SW 1271 (cell line): Measurements from ENCODE around the gene SLBP.
A peak's percentile ranks its signal among the peaks of the same experiment; 100 is the strongest.

Experiments
- DNase-seq, 2 experiments: peaks; one replicate each; lab custom pipeline; 2025; lab: John Stamatoyannopoulos, UW

SLBP gene

DNA sequence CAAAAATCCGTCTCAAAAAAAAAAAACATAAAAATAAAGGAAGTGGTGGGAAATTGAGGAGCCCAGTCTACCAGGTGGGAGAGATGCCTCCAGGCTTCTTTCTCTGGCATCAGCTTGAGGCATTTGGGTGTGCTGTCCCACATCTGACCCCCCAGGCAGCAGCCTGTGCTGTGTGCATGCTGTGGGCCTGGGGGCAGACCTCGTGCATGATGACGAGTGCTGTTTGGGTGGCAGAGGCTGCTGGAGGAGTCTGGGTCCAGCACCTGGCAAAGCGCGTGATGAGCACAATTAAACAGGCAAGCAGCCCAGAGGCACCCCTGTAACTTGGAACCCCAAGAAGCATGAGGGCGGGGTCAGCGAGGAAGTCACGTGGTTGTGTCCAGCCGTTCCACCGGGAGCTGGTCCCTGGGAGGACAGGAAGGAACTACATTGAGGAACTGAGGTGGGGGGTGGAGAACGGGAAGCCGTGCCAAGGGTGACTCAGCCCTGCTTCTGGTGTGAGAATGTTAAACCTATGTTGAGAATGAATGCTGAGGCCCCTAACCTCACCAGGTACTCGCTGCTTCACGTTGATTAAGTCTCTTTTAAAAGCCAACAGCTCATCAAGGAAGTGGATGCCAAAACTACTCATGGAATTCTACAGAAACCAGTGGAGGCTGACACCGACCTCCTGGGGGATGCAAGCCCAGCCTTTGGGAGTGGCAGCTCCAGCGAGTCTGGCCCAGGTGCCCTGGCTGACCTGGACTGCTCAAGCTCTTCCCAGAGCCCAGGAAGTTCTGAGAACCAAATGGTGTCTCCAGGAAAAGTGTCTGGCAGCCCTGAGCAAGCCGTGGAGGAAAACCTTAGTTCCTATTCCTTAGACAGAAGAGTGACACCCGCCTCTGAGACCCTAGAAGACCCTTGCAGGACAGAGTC, 15.3 kb upstream of the SLBP start:
- DNase-seq = peak; percentile 53 to 74

DNA sequence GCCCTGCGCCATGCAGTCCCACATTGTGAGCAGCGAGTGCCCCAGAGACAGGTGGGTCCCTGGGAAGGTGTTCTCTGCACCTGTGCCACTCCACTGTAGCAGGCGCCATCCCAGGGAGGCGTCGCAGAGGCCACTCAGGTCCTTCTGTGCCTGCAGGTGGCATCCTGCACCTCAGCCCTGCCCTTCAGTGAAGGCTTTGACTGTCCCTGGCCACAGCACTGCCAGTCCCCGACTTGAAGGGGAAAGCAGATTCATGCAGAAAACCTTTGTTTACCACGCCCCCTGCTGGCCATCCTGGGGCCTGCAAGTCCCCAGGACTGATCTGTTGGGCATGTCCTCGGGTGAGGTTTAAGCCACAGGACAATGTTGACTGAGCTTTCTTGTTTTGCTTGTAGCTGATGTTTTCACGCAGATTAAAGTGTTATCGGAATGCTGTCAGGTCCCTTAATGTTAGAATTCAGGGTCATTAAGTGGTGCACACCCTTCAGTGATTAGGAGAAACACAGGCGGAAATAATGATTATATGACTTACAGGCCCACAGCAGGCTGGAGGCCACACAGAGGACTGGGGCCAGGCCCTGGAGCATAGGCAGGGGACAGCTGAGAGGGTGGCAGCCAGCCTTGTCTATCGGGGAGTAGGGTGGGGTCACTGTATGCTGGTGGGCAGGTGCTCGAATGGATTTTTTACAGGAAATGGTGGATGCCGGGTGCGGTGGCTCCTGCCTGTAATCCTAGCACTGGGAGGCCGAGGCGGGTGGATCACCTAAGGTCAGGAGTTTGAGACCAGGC, 14.2 kb upstream of the SLBP start:
- DNase-seq = peak; percentile 62 to 67

DNA sequence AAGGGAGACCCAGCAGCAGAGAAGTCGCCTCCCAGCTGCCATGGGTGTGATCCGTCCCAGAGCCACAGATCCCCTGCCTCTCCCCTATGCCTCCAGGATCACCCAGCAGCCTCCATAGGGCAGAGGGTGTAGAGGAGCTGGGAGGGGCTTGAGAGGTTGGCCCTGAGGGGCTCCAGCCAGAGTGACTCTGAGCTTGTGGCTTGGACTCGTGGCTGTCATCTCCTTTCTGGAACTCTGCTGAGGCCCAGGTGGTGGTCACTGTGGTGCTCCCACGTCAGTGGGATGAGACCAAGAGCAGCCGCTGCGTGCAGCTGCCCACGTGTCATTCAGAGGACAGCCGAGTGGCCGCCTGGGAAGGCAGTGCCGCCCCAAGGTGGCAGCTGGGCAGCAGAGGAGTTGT, 13.4 kb upstream of the SLBP start:
- DNase-seq = no peak

DNA sequence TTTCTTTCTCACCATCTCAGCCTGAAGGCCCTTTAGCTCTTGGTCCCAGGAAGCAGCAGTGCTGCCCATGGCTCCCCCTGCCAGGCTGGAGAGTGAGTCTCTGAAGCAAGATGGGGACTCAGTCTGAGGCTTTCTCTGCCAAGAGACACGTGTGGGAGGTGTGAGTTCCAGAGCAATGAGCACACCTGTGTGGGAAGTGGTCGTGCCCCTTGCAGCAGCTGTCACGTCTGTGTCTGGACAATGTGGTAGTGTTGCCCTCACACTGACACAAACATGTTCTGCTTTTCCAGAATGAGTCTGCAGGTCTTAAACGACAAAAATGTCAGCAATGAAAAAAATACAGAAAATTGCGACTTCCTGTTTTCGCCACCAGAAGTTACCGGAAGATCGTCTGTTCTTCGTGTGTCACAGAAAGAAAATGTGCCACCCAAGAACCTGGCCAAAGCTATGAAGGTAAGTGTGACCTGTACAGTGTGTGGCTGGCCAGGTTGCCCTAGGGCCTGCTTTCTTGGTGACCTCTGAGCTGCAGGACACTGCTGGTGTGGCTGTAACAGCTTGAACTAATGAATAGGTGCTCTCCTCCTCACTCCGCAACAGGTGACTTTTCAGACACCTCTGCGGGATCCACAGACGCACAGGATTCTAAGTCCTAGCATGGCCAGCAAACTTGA, 11.1 kb upstream of the SLBP start:
- no peak for DNase-seq

DNA sequence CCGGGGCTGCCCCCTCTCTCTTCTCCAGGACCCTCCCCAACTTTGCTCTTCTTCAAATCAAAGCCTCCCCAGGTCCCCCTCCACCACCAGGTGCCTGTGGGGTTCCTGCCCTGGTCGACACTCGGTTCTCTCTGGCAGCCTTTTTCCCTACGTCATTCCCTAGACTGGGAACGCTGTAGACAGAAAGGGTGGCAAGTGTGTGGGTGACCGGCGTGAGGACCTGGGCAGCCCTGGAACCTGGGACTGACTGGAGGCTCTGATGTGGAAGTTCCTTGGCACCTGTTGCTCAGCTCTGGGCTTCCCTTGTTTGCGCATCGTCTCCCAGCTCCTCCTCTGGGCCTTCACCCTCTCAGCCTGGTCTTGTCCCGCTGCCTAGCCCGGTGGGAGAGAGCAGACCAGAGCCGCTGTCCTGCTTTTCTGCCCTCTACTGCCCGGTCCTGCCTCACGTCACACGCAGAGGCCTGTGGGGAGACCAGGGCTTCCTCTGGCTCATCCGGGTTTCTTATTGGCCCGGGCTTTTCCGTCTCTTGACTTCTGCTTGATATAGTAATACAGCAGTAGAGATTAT, 10.5 kb upstream of the SLBP start:
- peak in 1 of 2 experiments; percentile 28 for DNase-seq

DNA sequence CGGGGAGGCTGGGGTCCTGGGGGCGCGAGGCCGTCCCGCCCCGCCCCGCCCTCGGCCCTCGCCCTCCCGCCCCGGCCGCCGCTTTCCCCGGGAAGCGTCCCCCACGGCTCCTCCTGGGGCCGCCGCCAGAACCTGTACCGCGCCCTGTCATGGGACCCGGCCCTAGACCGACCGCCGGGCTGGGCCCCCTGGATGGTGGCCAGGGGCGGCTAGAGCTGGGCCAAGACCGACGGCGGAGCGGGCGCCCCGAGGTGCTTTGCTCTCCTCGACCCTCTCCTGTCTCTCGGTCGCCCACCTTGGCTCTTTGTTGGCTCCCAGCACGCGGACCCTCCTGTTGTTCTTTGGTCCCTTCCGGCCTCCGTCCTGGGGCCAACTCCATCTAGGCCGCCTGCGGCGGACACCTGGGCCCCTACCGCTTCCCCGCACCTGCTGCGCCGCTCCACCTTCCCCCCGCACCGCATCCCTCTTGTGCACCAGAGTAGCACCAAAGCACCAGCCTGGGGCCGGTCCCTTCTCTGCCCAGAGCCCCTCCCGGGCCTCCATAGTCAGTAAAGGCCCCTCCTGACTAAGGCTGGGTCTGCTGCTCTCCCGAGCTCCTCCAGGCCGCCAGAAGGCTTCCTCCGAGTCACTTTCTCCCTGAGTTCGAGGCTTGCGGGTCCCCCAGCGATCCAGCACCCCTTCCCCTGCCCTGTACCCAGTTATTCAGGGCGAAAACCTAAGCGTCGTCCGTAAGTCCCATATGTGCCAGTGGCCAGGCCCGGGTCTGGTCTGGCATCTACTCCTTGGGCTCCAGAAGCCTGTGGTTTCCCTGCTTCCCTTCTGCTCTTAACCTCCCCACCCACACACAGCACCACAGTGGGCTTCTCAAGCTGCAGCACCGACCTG, 9.8 kb upstream of the SLBP start:
- peak in 1 of 2 experiments; percentile 16 for DNase-seq

DNA sequence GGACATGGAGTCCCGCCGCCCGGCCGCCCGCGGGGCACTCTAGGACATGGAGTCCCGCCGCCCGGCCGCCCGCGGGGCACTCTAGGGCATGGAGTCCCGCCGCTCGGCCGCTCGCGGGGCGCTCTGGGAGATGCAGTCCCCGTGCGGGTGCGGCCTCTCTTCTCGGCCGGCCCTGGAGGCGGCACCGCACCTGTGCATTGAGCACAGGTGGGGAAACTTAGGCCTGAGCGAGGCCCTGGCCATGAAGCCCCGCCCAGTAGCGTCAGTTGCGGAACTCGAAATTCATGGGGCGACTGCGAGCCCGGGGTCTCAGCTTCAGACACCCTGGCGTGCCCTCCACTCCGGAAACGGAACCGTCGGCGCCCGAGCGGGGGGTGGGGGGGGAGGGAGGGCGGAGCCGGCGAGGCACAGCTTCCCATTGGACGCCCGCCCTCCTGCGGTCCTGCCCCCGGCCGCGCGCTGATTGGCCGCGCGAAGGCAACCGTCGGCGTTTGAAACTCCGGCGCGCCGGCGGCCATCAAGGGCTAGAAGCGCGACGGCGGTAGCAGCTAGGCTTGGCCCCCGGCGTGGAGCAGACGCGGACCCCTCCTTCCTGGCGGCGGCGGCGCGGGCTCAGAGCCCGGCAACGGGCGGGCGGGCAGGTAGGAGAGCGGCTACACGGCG, 9.0 kb upstream of the SLBP start, which contains the start of the genes TACC3 and TMEM129:
TACC3 (plus strand) TSS at position 519 of the 663 bp plus-strand sequence. CDS start 1,901 bp downstream, outside the sequence.
TMEM129 (minus strand) TSS at position 321 of the 663 bp plus-strand sequence. CDS start 486 bp downstream, outside the sequence.
- peak; percentile 79 to 91 for DNase-seq

DNA sequence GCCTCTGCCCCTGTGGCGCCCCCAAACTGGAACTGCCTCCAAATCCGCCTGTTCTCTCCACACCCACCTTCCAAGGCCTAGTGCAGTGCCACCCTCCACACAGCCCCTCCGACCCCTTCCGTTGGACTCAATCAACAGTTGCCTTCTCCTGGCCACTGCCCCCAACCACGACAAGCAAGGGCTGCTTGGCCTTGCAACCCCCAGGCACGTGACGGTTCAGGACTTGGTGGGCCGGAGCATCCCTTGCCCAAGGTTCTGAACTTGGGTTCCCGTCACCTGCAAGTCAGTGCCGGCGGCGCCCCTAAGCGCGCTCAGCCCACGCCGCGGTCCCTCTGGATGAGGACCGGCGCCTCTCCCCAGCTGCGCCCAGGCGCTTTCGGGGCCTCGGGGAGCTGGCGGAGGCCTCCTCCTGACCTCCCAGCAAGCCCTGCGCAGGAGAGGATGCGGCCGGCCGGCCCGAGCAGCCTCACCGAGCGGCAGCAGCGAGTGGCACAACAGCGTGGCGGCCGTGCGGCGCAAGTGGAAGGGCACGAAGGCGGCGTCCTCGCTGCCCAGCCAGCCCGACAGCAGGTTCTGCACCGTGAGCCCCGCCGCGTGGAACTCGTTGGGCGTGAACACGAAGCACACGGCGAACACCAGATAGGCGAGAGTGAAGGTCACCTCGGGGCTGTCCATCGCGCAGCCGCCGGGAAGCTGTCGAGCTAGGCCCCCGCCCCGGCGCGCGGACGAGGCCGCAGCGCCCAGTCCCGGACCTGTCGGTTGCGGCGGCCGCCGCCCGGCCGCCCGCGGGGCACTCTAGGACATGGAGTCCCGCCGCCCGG, 8.3 kb upstream of the SLBP start:
- DNase-seq = no peak

DNA sequence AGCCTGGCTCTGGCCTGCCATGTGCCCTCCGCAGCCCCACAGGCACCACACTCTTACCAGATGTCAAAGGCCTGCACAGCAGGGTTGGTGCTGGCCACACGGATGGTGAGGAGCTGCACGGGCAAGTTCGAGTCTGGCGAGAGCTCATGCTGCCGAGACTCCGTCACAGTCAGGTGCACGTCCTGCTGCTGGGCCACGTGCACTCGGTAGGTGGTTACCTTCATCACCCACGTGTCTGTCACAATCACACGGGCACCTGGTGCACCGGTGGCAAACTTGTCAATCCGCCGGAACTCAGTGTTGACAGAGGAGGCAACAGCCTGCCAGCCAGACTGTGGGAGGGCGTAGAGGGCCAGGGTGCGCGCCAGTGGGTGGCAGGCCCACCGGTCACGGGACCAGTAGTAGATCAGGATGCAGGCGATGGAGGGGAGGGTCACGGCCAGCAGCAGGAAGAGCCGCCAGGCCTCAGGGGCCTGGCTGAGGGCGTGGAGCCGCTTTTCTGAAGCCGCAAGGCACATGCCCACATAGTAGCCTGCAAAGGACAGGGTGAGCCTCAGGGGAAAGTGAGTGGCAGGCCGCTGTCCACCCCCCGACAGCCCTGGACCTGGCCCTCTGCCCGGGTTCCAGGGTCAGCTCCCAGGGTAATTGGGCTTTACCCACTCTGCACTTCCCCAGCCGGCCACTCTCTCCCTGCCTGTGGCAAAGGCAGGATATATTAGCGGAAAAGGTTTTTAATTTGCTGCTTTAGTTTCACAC, 6.2 kb upstream of the SLBP start:
- no peak for DNase-seq

DNA sequence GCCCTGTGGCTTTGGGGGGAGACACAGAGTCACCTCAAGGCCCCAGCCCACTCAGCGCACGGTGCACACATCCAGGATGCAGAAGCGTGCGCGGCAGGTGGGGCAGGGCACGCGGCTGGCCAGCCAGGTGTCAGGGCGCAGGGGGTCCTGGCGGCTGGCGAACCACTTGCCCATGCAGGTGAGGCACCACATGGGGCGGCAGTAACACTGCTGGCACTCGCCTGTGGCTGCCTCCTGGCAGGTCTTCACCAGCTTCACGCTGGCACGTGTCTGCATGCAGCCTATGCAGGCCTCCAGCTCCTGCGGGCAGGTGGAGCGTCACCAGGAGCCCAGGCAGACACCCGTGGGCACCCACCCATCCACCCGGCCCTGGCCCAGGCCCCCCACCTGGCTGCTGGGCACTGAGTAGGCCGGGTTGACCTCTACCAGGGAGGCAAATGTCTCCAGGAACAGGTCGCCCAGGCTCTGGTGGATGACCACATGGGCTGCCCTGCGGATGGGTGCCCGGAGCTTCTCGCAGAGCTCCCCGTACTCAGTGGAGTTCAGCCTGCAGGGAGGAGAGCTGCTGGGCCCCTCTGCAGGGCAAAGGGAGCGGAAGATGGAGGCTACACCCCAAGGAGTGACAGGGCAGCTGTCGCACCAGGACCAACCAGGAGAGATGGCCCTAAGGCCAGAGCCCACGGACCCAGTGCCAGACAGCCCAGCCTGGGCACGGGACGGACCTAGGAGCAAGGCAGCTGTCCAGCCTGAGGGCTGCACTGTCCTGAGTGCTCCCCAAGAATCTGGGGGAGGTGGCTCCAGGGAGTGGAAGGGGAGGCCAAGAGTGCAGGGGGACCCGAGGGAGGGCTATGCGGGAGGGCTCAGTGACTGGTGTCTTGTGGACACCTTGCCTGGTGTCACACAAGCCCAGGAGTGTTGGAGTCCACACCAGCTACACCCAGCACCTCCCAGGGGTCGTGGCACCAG, 5.3 kb upstream of the SLBP start:
- DNase-seq = no peak

DNA sequence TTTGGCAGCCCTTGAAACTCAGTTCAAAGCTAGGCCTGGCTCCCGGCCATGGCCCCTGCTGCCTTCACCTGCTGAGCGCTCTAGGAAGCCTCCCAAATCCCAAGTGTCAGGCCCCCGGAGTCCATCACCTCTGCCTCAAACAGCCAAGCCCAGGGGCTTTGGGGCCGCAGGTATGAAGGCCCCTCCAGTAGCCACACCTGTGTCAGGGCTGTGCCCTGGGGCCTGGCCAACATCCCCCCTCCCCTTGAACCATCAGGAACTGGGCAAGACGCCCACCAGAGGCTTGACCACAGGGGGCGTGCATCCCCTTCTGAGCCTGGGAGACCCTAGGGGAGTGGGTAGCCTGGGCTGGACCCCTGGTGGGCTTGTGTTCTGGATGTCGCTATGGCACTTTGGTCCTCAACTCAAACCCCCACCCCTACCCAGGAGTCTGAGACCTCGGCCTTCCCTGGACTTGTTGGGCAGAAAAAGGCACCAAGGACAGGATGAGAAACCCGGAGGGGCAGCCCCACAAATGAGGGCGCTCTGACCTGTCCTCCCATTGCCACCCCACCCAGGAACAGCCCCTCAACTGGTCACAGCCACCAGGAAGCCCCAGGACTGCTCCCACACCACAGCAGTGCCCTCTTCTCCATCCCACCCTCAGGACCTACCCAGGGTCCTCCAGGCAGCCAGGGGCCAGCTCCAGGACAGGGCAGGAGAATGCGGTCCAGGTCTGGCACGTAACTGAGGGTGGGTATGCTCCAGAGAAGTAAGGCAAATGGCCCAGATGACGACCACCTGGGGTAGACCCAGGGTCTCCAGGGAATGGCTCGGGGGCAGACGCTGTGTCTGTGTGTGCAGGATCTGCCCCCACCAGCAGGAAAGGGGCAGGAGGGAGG, 4.2 kb upstream of the SLBP start:
- DNase-seq = no peak

DNA sequence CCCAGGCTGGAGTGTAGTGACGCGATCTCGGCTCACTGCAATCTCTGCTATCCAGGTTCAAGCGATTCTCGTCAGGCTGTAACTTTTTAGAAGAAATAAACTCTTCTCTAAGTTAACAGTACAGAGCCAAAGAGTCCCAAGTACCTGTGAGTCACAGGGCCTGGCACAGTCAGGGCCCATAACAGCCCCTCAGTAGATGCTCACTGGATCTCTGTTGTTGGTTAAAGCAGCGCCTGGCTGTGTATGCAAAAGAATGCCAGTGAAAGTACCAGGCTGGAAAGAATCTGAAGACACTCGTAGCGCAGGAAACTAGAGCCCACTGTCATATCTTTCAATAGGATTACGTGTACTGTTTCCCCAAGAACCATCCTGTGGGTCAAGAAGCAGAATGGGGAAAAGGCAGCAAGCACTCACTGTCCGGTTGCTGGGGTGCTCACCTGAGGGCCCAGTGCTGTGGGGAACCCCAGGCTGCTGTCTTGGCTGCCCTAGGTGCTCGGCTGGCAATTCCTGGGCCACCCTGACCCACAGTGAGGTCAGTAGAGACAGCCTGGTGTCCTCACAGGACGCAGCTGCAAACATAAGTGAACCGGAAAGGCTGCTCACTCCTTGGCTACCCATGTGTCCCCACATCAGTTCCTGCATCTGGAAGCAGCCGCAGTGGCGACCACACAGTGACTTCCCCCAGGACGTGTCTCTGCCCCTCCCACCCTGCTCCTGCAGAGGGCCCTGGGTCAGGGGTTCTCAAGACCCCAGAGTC, 3.1 kb upstream of the SLBP start:
- no peak for DNase-seq

DNA sequence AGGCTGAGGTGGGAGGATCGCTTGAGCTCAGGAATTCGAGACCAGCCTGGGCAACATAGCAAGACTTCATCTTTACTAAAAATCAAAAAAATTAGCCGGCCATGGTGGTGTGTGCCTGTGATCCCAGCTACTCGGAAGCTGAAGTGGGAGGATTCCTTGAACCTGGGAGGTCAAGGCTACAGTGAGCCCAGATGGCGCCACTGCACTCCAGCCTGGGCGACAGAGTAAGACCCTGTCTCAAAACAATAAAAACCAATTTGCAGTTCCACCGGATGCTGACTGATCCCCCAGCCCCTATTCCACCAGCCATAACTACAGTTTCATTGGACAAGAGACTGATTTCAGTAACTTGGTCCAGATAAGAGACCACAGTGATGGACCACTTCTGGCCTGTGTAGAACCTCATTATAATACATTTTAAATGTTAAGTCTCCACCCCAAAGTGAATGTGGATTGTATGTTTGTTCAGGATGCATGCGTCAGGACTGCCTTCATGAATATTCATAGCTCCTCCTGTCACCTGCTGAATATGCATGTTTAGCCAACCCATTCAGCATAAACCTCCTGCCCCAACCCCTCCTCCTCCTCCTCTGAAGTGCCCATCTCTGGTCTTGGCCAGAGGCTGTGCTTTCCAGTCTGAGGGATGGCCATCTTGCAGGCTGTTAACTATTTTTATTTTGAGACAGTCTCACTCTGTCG, 2.3 kb upstream of the SLBP start:
- DNase-seq = no peak

DNA sequence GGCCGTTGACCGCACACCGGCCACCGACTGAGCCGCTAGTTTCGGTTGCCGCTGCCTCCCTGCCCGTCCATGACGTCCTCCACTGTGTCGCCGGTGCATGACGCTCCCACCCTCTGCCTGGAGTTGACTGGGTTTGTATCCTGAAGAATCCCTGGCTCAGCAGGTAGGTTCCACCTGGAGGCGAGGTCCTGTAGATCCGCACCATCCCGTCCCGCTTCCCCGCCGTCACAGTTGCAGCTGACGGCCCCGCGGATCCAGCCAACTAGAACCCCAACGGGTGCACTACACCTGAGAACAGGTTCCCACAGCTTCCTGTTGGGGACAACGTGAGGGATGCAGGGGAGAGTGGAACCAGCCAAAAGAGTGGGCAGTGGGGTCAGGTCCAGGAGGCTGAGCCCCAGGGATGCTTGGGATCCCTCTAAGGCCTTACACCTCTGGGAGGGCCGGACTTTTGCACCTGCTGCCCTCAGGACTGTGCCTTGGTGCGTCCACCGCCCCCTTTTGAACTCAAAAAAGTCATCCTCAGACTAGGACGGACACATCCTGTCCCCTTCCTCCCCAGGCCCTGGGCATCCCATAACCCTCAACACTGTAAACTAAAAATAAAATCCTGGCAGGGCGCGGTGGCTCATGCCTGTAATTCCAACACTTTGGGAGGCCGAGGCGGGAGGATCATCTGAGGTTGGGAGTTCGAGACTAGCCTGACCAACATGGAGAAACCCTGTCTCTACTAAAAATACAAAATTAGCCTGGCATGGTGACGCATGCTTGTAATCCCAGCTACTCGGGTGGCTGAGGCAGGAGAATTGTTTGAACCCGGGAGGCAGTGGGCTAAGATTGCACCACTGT, 1.1 kb upstream of the SLBP start:
- no peak for DNase-seq
